ENCODE data around the gene LRRN2.
"Not testable (repeated sequence)": the region's sequence is repeated elsewhere in the genome, so short reads cannot be mapped to it uniquely, and the experiment has no call there.

LRRN2 gene

DNA sequence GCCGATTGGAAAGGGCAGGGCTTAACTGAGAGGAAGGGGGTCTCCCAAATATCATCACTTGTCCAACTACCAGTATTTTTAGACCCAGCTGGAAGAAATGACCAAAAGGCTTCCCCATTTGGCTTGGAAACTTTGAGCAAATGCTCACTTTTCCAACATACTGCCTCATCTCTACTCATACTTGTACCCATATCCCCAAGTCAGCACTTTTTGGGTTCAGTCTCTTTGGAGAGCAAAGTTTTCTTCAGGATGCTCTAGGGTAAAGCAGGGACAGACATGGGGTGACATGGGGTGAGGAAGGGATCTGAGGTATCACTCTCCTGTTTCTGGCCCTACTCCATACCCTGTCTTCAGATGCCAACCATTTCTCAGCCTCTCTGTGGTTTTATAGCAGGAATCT lies 27.2 kb downstream of the LRRN2 start:
- DNase-seq: no peak

DNA sequence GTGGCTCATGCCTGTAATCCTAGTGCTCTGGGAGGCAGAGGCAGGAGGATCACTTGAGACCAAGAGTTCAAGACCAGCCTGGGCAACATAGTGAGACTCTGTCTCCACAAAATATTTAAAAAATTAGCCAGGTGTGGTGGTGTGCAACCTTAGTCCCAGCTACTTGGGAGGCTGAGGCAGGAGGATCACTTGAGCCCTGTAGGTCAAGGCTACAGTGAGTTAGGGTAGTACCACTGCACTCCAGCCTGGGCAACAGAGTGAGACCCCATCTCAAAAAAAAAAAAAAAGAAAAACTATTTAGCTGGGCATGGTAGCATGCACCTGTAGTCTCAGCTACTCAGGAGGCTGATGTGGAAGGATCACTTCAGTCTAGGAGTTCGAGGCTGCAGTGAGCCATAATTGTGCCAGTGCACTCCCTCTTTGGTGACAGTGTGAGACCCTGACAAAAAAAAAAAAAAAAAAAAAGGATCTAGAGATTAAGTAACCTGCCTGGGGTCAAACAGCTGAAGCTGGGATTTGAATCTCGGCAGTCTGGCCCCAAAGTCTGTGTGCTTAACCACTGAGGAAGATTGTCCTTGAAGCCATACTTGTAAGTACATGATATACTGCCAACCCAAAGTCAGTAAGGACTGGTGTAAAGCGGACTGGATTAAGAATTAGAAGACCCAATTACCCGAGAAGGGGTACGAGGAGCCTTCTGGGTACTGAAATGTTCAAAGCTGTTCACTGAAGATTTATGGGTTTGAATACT lies 31.8 kb downstream of the LRRN2 start:
- DNase-seq: no peak

DNA sequence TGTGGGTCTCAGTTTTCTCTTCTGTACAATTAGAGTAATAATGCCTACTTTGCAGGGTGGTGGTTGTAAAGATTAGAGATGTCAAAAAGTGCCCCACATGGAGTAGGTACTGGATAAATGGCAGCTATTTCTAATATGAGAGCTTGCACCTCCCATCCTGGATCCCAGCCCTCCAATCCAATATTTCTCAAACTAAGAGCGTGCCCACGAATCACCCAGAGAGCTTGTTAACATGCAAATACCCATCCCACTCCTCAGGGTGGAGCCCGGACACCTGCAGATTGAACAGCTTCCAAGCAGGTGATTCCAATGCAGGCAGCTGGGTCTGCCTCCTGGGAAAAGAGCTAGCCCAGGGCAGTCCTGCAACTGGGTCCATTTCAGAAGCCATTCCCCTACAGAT lies 33.0 kb downstream of the LRRN2 start:
- DNase-seq: peak; percentile 79

DNA sequence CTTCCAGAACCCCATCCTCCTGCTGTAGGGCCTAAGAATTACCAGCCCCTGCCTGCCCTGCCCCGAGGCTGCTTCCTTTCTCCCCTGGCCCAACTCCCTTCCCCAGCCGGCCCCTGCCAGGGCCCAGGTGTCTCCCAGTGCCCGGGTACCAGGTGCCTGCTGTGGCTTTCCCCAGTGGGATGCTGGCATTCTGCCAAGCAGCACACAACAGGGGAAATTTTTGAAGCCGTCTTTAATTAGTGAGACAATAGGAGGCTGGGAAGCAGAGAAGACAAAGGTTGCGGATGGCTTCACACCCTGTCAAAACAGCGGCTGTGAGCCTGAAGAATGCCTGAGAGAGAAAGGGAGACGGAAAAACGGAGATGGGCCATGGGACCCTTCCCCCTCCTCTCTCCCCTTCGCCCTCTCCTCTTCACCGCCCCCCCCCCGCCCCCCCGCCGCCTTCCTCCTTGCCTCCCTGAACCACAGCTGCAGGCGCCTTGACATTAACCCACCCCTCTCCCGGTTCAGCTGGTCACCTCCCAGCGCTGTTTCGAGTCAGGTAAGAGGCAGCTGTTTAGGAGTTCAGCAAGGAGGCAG lies 33.6 kb downstream of the LRRN2 start:
- no peak for DNase-seq

DNA sequence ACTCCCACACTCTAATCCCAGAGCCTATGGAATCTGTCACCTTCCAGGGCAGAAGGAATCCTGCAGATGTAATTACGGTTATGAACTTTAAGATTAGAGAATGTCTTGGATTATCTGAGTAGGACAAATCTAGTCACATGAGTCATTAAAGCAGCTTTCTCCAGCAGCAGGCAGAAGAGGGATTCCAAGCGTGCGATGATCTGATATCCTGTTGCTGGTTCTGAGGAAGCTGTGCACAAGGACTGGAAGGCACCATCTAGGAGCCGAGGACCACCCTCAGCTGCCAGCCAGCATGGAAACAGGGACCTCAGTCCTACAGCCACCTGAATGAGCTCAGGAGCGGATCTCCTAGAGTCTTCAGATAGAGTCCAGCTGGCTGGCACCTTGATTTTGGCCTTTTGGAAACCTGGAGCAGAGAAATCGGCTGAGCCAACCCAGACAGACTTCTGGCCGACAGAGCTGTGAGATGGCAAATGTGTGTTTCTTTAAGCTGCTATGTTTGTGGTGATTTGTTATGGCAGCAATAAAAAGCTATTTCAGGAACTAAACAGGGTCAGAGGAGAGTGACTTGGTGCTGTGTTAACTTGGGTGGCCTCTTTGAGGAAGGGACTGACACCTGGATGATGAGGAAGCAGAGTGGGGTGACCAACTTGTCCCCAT lies 34.5 kb downstream of the LRRN2 start:
- no peak for DNase-seq

DNA sequence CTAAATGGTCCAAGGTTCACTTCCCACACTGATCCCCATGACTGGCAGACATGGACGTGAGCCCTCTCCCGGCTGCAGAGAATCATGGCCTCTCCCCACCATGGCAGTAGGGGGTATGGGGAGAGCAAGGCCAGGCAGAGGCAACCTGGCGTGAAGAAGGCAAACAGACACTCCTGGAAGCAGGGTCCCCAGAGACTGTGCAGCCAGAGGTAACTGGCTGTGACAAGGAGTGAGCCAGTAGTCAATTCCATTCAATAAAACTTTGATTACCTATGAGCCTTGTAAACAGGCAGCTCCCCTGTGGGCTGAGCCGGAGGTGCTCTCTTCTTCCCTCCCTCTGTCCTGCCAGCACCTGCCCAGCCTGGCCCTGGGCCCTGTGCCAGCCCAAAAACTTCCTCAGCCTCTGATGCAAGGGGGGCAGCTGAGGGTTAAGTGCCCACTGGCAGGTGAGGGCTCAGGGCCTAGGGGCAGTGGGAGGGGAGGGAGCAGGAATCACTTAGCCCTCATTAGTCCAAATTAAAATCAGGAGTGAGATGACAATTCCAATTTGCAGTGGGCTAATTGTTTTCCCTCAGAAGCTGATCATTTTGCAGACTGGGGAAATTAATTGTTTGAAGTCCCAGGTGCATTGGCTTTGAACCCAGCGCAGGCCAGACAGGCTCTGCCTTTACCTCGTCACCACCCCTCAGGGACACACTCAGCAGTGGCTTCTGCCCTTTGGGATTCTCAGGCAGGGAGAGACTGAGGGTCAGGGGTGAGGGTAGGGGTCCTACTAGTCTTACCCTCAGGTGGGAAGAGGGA lies 35.6 kb downstream of the LRRN2 start:
- DNase-seq: peak; percentile 91

DNA sequence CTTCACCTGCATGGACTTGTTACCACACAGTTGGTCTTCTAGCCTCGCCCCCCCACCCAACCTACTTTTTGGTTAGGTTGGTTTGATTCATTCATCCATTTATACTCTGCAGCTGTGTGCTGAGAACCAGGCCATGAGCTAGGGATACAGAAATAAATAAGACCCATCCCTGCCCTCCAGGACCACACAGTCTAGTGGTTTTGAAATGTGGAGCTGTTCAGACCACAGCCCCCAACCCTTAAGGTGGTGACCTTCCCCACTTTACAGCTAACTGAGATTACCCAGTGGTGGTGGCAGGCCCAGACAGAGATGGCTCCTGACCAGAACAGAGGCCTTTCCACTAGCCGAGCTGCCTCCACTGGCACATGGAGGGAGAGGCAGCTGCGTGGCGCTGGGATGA lies 37.0 kb downstream of the LRRN2 start:
- DNase-seq: no peak

DNA sequence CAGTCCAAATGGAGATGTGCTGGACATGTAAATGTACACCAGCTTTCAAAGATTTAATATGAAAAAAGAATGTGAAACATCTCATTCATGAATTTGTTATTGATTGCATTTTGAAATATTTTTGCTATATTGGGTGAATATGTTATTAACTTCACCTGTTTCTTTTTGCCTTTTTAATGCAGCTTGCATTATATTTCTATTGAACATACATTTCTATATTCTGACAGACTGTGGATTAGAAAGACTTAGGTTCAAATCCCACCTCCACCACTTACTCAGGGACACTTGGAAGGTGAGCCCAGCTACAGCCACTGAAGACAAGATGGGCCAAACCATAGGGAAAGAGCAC lies 37.8 kb downstream of the LRRN2 start:
- DNase-seq: no peak

DNA sequence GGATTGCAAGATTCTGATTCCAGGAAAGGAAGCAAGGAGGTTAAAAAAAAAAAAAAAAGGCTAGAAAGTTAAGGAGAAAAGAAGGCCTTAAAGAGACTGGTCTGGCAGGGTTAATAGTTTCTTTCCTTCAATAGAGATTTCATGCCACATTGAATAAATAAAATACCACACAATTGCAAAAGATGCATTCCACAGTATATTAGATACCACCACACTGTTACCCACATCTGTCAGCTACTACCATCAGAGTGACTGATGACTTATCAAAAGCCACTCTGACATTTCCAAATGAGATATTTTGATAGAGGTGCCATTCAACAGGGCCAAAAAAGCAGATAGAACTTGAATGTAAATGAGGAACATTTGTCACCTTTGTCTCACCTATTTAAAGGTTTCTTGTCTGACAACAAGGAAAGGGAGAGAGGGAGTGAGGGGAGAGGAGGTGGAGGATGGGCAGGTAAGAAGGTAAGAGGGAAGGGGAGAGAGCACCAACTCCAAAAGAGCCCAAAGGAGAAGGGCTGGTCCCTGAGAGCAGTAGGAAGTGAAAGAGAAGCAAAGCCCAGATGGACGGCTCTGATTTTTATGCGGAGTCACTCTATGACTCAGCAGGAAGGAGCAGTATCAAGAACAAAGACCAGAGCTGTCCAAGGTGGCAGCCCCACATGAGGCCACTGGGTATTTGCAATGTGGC lies 38.3 kb downstream of the LRRN2 start:
- no peak for DNase-seq

DNA sequence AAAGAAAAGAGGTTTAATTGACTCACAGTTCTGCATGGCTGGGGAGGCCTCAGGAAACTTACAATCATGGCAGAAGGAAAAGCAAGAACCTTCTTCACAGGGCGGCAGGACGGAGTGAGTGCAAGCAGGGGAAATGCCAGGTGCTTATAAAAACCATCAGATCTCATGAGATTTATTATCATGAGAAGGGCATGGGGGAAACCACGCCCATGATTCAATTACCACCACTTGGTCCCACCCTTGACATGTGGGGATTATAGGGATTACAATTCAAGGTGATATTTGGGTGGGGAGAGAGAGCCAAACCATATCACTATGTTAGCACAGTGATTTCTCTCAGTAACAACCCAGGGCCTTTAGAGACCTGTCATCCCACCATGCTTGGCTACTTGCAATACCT lies 39.9 kb downstream of the LRRN2 start:
- DNase-seq: no peak

DNA sequence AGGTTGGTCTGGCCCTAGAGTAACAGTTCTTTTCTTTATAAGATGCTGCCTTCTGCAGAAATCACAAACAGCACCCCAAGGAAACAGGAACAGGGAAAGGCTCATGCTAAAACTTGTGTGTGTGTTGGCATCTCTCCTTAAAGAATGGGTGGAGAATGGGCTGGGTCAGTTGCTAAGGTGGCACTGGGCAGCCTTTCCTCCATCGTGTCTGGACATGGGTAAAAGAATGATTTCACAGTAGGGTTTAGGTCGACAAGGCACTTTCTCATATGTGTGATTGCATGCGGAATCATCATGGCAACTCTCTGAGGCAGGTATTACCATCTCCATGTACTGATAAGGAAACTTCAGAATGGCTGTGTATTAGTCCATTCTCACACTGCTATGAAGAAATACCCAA lies 40.3 kb downstream of the LRRN2 start:
- DNase-seq: no peak

DNA sequence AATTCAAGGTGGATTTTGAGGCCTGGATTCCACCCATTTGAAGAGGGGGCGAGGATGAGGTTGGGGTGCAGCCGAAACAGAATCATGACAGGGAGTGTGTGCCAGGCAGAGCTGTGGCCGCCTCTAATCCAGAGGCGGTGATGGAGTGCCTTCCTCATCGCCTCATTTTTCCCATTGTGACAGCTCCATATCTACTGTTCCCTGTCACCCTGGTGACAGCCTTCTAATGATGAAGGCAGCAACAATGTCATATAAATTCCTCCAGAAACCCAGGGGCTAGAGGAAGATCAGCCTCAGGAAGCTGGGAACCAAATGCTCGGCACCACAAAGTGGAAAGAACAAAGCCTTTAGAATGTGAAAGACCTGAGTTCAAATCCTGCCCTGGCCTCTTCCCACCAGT lies 42.0 kb downstream of the LRRN2 start:
- DNase-seq: no peak

DNA sequence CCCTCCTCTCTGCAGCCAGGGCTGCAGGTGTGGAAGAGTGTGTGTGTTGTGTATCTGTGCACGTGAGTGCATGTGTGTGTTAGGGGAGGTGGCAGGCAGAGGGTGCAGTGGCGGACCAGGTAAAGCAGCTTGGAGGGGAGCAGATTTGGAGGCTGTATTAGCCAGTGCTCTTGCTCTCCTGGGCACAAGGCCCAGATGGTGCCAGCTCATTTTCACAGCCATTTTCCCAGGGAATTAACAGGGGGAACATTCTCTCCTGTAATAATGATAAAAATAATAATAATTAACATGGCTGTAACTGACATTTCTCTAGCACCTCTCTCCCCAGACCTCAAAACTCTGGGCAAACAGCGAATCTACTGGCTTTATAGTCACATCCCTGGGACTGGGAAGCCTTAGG lies 43.6 kb downstream of the LRRN2 start:
- DNase-seq: no peak

DNA sequence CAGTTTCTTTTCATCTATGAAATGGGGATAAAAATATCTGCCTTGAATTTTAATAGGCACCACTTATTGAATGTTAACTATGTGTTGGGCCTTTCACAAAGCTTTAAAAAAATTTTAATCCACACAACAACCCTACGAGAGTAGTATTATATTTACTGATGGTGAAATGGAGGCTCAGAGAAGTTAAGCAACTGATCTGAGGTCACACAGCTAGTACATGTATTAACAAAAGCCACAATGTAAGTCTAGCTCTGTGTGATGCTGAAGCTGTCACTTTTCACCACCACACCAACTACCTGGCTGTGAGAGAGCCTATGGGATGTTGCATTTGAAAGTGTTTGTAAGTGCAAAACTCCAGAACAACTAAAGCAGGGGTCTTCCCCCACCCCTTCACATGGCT lies 44.1 kb downstream of the LRRN2 start:
- no peak for DNase-seq

DNA sequence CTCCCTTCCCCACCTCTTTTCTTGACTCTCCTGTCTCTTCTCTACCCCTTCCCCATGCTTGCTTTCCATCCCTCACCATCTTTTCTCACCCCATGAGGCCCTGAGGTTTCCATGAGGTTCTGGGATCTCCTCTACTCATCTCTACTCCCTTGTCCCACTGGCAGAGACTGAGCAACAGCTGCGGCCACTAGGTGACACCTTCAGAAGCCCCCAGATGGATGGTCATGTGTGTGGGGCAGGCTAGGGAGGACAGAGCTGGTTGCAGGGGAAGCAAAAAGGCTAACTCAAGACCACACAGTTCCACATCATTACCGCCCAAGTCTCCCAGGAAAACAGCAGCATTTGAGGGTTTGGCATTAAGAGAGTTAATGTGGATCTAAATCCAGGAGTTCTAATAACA lies 45.0 kb downstream of the LRRN2 start:
- no peak for DNase-seq

DNA sequence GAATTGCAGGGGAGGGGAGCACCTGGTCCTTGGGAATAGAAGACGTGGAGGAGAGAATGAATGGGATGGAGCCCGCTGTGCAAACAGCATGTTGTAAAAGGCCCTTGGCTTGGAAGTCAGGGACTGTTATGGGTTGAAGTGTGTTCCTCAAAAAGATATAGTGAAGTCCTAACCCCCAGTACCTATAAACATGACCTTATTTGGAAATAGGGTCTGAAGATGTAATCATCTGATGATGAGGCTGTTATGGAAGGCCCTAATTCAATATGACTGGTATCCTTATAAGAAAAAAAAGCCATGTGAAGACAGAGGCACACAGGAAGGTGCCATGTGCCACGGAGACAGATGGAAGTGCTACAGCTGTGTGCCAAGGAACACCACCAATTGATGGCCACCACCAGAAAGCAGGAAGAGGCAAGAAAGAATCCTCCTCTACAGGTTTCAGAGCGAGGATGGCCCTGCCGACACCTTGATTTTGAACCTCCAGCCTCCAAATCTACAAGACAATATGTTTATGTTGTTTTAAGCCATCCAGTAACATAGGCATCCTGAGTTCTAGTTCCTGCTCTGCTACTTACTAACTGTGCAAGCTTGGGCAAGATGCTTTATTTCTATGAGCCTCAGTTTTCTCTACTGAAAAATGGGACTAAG lies 51.2 kb downstream of the LRRN2 start:
- no peak for DNase-seq

DNA sequence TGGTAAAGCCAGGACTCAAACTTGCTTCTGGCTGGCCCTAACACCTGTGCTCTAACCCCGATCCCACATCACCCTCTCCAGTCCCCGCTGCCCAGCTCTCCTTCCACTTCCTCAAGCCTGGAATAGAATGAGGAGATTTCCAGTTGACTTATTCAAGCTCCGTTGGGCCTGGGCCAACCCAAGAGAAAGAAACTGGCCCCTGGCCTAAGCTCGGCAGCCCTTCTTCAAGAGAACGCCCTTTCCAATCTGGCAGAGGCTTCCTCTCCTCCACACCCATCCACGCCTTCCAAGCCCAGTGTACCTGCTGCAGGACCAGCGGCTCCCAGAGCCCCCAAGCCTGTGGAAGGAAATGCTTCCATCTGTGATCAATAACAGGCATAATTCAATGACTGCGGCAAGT lies 51.9 kb downstream of the LRRN2 start:
- DNase-seq: no peak

DNA sequence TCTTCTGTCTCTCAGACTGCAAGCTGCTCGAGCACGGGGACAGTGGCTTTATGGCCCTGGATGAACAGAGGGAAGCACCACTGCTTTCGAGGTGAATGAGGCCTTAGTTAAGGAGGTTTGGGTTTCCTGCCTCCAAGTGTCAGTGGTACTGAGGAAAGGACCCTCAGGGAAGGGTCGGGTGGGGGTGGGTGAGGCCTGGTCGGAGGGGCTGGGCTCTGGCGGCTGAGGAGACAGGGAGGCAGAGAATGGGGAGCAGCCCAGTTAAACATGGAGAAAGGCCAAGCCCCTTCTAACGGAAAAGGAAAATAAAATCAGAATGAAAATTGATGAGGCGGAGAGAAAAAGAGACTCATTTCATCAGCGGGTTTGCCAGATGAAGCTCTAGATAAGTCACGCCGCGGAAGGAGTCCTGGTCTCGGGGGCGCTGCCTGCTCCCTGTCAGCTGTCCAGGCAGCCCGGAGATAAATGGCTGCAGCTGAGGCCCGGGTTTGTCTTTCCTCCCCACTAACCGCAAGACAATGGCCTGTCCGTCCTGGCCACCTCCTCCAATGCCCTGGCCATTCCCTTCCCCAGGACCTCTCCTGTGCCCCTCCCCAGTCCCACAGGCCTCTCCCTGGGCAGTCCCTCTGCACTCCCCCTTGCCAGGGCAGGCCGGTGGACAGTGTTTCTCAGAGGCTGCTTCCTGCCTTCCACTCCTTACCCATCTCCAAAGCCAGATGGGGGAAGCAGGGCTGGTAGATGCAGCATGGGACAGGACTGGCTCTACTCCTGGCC lies 55.2 kb downstream of the LRRN2 start:
- DNase-seq: no peak

DNA sequence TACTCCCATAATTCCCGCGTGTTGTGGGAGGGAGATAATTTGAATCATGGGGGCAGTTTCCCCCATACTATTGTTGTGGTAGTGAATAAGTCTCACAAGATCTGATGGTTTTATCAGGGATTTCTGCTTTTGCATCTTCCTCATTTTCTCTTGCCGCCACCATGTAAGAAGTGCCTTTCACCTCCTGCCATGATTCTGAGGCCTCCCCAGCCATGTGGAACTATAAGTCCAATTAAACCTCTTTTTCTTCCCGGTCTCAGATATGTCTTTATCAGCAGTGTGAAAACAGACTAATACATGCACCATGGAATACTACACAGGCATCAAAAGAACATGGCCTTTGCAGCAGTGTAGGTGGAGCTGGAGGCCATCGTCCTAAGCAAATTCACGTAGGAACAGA lies 56.1 kb downstream of the LRRN2 start:
- DNase-seq: not testable (repeated sequence)

DNA sequence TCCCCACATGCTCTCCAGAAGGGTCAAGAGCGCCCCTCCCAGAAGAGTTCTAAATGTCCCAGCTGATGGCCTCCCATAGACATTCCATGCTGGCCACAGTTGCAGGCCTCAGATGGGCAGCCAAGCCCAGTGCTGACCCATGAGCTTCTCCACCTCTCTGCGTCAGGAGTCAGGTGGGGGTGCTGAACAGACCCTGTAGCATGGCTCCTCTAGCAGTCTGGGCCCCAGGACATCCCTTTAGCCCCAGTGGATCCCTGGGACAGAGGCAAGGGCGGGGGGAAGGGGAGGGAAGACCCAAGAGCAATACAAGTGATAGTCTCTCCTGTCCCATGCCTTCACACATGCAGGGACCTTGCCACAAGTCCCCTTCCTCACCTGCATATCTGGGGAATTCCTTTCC lies 56.7 kb downstream of the LRRN2 start:
- DNase-seq: no peak

DNA sequence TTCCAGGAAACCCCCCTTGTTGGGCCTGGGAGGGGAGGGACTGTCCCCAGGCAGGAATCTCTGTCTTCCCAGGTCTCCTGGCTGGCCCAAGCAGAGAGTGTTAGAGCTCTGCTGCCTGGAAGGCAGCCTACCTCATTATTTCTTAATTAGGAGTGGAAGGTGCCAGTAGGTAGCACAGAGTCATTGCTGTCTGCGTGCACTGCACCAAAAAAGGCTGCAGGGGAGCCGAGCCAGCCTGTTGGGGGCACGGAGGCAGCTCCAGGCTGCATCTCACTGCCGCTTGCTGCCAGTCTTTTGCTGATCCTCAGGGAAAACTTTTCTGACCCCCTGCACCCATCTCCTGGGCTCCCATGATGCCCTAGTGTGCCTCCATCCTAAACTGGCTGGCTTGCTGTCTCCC lies 58.1 kb downstream of the LRRN2 start:
- DNase-seq: no peak

DNA sequence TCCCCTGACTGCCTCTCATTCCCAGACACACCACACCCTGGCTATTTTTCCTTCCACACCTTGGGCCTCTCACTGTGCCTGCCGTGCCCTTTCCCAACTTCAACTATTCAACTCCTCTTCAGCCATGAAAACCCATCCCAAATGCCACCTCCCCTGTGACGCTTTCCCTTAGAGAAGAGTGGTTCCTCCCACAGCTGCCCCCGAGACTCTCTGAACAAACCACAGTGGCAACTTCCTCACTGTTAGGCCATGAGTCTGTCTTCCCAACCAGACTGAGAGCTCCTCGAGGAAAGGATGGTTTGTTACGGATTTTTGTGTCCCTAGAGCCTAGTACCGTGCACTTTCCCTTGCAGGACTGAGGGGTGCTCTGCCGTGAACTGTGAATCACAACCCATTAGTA lies 59.2 kb downstream of the LRRN2 start:
- no peak for DNase-seq

Data from NCI-H526 treated with DMSO at 0.1 percent for 48 hours (cell line).